GM18511 (cell line): Measurements from ENCODE around the gene GNS.
A peak's percentile ranks its signal among the peaks of the same experiment; 100 is the strongest.

Experiments
- ATAC-seq: cut with Tn5 transposase; IDR thresholded peaks from one replicate; pipeline ENCODE4 v1.9.1; 2021; ENCODE audit warnings: mild to moderate bottlenecking, moderate library complexity; ENCODE audit not compliant: unreplicated experiment

Gene GNS

DNA sequence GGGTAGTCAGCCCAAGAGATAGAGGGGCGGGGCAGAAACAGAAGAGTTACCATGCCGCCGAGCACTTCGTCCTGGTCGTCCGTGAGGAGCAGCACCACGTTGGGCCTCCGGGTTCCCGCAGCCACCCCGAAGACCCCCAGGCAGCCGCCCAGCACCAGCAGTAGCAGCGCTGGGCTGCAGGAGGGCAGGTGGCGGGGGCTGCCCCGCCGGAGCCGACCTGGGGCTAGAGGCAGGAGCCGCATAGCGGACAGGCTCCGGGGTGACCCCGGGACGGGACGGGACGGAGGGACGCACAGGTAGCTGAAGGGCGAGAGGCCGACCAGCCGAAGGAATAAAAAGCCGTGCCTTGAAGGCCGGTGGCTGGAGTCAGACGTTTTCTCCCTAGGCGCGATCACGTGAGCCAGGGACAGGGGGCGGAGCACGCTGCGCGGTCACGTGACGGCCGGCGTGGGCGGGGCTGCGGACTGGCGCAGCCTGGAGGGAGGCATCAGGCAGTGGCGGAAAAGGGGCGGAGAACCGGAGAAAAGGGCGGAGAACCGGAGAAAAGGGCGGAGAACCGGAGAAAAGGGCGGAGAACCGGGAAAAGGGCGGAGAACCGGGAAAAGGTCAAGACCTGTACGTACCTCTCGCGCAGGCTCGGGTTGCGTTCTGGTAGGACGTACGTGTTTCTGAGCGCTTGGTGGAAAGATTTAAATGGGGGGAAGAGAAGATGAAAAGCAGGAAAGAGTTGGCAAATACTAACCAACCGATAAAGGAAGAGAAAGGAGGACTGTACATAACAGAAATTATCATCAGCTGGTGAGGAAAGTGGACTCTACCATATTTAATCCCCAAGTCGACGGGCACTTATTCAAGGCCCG is at the start of gene GNS:
Gene GNS (minus strand): TSS at position 372 of the 860 bp plus-strand sequence. CDS start 130 bp downstream, at position 242.
- ATAC-seq: peak; percentile 80

DNA sequence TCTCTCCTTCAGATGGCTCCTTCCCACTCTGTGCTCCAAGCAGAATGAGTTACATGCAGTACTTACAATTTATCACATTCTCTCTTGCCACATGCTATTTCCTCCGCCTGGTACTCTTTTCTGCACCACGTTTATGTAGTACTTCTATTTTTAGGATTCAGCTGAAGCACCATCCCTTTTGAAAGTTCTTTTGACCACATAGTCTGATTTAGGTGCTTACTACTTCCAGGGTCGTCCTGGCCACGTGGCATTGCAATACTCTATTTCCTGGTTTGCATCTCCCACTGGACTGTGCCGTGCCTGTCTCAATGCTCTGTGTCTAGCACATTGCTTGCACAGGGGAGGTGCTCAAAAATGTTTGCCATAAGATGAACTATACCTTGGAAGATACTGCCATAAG is 48.9 kb upstream of the GNS start:
- ATAC-seq: no peak

DNA sequence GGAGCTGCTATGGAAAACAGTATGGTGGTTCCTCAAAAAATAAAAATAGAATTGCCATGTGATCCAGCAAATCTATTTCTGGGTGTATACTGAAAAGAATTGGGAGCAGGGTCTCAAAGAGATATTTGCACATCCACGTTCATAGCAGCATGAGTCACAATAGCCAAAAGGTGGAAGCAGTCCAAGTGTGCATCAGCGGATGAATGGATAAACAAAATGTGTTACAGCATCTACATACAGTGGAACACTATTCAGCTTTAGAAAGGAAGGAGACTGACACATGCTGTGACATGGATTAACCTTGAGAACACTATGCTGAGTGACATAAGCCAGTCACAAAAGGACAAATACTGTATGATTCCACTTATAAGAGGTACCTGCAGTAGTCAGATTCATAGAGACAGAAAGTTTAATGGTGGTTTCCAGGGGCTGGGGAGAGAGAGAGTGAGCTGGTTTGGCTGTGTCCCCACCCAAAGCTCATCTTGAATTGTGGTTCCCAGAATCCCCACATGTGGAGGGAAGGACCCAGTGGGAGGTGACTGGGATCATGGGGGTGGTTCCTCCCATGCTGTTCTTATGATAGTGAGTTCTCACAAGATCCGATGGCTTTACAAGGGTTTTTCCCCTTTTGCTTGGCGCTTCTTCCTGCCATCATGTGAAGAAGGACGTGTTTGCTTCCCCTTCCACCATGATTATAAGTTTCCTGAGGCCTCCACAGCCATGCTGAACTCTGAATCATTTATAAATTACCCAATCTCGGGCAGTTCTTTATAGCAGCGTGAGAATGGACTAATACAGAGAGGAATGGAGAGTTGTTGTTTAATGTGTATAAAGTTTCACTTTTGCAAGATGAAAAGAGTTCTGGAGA is 47.6 kb upstream of the GNS start:
- ATAC-seq: no peak

DNA sequence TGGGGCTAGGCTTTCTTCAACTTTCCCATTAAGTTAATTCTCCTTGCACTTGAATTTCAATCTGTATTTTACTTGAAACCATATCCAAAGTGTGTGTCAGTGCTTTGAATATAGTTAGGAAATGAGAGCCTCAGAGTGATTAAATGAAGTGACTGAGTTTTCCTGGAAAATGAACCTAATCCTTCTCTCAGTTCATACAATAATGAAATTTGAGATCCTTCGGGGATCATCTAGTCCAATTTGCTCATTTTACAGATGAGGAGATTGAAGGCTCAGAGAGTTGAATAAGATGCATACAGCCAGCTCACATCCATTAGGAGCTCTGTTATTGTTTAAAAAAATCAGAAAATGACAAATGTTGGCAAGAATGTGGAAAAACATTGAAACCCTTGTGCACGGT is 47.0 kb upstream of the GNS start:
- ATAC-seq: no peak

DNA sequence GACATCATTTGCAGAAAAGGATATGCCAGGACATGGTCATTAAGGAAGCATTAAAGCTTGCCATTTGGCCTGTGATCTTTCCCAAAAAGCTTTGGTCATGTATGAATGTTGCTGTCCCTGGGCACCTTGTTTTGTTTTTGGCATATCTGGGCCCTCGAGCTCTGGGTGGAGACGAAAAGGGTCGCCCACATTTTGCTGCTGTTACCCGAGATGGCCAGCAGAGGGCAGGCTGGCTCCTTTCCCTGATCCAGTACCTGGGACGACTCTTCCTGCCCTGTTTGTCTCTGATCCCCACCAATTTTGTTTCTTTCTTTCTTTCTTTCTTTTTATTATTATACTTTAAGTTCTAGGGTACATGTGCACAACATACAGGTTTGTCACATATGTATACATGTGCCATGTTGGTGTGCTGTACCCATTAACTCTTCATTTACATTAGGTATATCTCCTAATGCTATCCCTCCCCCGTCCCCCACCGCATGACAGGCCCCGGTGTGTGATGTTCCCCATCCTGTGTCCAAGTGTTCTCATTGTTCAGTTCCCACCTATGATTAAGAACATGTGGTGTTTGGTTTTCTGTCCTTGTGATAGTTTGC is 43.1 kb upstream of the GNS start:
- ATAC-seq: peak; percentile 69

DNA sequence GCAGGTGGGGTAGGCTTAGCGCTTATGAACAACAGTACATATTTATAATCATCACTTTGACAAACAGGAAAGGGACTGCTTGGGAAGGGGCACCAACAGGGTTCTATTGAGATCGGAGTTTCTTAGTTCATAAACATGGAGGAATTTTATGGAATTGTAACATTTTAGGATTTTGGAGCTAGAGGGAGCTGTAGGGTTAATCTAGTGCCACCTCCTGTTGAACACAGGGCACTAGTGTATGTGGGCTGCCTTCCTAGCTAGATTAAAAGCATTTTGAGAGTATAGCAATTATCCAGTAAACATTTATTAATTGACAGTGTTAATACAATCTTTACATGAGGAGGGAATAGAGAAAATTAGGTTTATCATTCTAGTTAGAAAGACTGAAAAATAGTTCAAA is 42.2 kb upstream of the GNS start:
- no peak for ATAC-seq

DNA sequence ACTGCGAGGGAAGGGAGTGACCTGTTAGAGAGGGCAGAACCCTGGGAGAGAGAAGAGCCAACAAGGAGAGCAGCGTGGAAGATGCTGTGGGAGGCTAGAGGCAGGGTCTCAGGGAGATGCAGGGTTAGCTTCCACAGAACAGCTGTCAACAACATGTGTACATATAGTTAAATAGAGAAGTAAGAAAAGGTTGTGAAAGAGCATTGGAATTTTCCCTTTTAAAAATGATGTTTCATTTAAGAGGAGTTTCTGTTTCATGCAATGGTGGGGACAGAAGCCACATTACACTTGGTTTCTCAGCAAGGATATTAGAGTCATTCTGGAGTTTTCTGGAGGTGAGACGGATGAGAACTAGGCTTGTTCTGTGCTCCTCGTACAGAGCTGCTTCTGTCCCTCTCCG is 41.4 kb upstream of the GNS start:
- ATAC-seq: peak; percentile 67

DNA sequence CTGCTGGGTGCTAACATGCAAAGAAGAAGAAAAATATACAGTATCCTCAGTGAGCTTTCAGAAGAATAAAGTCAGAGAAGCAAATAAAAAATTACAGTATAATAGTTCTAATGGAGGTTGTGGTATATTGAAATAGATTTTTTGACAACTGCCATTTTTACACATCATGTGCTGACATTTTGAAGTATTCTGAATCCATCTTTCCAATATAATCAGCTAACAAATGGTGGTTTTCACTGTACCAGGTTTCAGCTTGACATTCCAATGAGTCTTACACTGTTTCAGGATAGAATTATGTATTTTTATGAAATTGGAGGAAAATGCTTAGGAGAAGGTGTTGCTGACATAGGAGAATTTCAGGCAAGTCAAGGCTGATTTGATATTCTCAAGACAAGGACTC is 39.0 kb upstream of the GNS start:
- no peak for ATAC-seq

DNA sequence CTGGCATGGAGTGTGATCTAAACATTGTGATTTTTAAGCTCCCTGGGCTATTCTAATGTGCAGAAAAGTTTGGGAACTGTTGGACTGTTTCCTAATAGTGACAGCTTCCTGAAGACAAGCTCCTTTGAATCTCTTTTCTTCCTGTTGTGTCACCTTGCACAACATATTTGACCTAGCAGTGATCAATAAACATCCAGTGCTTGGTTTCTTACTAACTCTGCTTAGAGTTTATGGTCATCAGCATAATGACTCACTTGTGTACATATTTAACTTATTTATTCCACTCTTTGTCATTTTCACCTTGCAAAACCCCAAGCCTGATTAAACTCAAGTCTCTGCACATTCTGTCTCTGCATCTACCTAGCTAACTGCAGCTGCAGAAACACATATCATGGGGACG is 38.0 kb upstream of the GNS start:
- ATAC-seq: no peak

DNA sequence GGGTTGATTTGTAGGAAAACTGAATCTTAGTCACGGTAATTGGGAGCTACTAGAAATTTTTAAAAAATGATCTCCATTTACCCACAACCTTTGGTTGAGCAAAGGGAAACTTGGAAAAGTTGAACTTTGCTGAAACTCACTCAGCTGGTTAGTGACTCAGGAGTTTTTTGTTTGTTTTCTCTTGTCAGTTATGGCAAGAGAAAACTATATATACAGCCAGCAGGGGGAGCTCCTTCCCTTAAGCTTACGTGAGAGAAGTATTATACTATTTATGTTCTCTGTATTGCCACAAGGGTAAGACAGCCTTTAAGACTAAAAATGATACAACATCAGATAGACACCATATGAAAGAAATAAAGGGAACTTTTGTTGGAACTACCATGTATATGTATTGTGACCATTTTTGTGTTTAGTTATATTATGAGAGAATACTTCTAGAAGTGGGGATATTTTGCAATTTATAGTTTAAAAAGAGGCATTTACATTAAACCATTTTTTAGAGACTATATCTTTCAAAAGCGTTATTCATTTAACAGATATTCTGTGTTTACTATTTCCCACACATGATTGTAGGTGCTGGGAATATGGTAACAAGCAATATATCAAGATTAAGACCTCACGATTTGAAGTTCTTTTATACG is 37.1 kb upstream of the GNS start:
- ATAC-seq: peak; percentile 78

DNA sequence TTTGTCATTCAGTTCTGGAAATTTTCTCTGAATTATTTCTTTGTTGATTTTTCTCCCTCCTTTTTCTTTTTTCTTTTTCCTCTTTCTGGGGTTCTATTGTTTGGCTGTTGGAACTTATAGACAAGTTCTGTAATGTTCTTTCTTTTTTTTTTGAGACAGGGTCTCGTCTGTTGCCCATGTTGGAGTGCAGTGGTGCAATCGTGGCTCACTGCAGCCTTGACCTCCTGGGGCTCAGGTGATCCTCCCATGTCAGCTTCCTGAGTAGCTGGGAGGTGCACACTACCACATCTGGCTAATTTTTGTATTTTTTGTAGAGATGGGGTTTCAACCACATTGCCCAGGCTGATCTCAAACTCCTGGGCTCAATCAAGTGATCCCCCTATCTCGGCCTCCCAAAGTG is 35.1 kb upstream of the GNS start:
- no peak for ATAC-seq

DNA sequence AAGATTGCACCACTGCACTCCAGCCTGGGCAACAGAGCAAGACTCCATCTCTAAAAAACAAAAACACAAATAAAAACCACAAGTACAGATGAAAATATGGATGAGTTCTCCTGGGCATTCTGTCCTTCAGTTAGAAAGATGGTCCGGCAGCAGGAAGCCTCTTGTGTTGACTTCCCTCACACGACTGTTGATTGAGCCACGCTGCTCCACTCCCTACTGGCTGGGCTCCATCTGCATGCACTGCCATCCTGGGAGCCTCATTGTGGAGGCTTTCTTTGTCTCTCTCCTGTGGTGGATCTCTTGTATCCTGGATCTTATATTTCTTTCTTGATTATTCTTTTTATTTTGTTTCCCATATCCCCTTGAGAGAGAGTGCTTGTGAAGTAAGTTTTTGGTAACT is 34.4 kb upstream of the GNS start:
- no peak for ATAC-seq

DNA sequence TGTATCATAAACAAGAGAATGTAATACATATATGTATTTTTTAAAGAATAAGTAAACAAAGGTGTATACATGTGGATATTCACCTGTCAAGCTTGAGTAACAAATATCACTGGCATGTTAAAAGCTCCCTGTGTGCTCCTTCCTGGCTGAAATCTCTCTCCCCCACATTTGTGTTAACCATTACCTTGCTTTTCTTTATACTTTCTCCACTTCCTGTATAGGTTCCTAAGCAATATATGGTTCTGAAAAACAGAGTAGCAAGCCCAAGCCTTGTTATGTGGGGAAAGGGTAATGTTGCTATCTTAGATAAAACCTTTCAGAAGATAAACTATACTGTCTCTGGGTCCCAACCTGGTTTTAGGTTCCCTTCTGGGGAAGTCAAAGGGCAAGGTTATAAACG is 32.9 kb upstream of the GNS start:
- no peak for ATAC-seq

DNA sequence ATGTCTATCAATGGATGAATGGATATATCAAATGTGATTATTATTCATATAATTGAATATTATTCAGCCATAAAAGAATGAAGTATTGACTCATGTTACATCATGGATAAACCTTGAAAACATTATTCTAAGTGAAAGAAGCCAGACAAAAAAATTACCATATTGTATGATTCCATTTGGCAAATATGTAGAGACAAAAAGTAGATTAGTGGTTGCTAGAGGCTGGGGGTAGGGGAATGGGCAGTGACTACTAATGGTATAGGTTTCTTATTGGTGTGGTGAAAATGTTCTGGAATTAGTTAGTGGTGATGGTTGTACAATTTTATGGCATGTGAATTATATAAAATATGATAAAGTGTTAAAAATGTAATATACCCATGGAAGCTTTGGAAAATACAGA is 31.8 kb upstream of the GNS start:
- no peak for ATAC-seq

DNA sequence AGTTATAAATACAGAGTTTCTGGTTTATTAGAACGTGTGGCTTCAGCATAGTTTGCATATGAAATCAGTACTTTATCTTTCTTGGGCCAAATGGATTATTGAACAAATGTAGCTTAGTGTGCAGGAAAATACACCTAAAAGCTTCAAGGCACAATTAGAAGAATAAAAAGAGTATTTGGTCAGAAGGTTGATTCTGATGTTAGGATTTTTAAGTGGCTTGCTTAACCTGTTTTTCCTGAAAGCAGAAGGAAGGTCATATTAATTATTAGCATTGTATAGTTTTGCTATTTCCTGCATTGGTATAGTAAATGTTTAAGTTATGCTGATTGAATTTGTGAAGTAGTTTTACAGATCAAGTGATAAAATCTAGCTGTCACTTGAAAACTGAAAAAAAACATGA is 31.0 kb upstream of the GNS start:
- ATAC-seq: no peak

DNA sequence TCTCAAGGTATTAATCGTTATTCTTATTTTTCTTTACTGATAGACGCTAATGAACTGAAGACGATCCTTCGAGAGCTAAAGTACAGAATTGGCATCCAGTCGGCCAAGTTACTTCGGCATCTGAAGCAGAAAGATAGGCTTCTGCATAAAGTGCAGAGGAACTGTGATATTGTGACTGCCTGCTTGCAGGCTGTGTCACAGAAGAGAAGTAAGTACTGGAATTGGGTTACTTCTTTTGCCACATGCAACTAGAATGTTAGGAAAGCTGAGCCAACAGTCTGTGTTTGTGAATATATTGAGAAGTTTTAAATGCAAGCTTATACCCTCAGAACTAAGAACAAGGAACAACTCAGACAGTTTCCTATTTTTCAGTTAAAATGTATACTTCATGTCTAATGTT is 26.6 kb upstream of the GNS start:
- no peak for ATAC-seq

DNA sequence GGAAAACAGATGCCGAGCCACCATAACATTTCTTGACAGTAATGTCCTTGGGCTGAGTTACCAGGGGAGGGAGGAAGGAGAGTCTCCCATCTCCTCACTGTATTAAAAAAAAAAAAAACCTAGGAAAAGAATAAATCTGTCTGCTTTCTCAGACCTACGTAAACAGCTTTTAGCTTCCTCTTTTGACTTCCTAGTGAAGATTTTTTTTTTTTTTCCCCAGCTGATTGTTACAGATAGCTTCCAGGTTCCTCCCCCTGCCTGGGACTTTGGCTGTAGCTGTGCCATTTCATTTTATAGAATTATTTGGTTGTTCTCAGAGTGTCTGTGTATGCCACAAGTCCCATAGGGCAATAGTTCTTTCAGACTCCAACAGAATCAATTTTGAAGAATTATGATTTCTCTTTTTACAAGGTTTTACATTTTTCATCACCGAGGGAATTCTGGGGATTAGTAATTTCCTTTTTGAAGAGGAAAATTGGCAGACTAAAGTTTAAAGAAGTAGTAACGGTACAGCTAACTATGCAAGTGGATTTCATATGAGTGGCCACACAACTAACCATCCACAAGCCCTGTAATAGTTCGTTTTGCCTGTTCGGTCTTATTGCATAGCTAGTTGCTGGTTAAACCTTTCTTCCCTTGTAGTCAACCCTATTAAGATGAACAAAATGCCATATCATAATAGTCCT is 23.1 kb upstream of the GNS start:
- no peak for ATAC-seq

DNA sequence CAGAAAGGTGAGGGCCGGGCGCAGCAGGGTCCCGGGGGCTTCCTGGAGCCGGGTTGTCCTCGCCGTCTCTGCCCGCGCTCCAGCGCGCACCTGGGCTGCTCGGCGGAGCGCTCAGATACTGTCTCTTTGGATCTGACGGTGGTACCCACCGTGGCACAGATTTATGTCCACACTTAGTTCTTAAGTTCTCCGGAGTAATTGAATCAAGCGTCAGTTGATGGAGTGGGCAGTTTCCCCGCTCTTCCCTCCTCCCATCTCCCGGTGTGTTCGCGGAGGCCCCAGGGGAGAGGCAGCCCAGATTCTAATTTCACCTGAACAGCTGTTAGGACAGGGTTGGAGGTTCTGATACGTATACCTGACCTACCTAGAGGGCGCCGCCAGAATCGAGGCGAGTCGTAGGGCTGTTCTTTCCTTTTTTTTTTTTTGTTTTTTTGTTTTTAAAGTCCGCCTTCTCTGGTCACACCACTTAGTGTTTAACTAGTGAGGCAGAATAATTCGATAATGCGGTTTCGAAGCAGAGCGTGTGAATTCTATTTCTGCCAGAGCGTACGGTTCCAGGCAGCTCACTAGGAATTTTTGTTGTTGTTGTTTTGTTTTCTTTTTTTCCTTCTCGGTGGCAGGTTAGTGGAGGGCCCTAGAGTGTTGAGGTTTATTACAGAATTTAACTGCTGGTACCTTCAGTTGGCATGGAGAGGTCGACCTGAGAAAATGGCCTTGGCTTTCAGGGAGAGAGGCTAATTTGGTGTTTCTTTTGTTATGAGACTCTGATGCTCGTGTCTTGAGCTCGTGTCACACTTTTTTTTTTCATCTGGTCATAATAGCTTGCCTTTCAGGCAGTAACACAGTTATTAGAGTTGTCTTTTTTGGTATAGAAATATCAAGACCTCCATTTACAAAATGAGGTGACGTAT is 22.3 kb upstream of the GNS start:
- peak; percentile 36 for ATAC-seq

DNA sequence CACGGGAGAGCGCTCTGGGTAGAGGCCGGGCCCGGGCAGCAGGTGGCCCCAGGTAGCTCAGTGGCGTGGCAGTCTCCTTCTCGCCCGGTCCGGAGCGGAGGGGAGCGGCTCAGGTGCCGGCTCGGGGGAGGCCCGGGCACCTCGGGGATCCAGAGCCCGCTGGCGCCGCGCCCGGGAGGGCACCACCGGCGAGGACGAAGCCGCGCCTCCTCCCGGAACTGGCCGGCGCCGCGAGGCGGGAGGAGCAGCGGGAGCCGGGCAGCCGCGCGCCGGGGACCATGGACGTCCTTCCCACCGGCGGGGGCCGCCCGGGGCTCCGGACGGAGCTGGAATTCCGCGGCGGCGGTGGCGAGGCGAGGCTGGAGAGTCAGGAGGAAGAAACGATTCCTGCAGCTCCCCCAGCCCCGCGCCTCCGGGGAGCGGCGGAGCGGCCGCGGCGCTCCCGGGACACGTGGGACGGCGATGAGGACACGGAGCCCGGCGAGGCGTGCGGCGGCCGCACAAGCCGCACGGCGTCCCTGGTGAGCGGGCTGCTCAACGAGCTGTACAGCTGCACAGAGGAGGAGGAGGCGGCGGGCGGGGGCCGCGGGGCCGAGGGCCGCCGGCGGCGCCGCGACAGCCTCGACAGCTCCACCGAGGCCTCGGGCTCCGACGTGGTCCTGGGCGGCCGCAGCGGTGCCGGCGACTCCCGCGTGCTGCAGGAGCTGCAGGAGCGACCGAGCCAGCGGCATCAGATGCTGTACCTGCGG is 21.5 kb upstream of the GNS start:
- peak; percentile 51 for ATAC-seq
